ENCODE results near the gene SMCP. TPM values are rescaled to one million over a fixed set of nuclear protein-coding genes. Genes with fewer than 3 reads are reported as not detected.

SMCP gene
- total RNA-seq, 1 donor from 2014 or later, result not detected

DNA sequence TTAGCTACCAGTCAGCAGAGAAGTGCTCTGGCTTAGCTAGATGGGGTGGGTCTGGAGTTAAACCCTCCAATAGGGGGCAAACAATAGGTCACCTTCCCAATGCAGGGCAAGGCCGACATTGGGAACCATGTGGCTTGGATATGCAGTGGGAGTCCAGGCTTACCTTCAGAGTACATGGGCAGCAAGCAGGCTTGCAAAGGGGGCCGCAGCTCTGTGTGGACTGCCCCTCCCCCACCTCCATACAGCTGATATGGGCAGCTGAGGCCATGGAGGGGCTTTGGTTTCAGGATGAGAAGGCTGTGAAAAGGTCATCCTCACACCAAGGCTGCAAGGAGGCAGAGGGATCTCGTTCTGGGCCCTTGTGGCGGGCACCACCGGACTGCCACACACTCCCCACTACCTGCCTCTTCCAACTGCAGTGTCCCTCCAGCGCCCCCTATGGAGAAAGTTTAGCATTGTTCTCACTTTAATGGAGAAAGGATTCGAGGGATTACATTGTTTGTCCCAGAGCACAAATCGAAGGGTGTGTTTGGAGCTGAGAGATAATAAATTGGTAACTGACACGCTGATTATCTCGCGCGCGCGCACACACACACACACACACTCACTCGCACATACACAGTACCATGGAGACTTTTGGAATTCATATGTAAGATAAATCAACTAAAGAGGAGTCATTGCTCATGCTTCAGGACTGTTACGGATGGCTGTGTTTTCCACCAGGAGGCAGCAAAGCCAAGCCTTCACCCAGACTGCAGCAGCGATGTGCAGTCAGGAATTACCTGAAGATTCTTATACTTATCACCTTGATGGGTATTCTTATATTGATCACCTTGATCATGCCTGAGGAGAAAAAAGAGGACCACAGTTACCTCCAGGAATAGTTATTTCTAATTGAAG is 7.0 kb upstream of the SMCP start:
- DNase-seq (ENCODE audit: low read depth), result peak; percentile 8
- no peak overlapping the region for H3K9ac ChIP-seq (ENCODE audit: low read length)
- H3K9me3 ChIP-seq (ENCODE audit: insufficient read depth, low read depth, low read length), result no peaks in the 10 kb centered on the region
- H3K27me3 ChIP-seq (ENCODE audit: insufficient read depth, low read length), result peaks cover 3% of the 10 kb centered on the region
- no peaks in the 10 kb centered on the region for H3K79me2 ChIP-seq (ENCODE audit: insufficient read depth, low read length)
- H4K20me1 ChIP-seq (ENCODE audit: insufficient read depth, low read length), result no peaks in the 10 kb centered on the region
- H3K4me1 ChIP-seq (ENCODE audit: insufficient read depth, low read length), result no peaks in the 10 kb centered on the region
- peaks cover 4% of the 10 kb centered on the region for H3K27me3 Mint-ChIP-seq (ENCODE audit: low read depth, unreplicated experiment)
- no peaks in the 10 kb centered on the region for H3K4me1 Mint-ChIP-seq (ENCODE audit: low read depth, unreplicated experiment)
- H3K4me3 ChIP-seq (ENCODE audit: insufficient read depth, low read depth, low read length), result no peak overlapping the region
- no peak overlapping the region for H3K27ac ChIP-seq (ENCODE audit: low read depth, low read length)
- TF ChIP-seq, protein P1, sequence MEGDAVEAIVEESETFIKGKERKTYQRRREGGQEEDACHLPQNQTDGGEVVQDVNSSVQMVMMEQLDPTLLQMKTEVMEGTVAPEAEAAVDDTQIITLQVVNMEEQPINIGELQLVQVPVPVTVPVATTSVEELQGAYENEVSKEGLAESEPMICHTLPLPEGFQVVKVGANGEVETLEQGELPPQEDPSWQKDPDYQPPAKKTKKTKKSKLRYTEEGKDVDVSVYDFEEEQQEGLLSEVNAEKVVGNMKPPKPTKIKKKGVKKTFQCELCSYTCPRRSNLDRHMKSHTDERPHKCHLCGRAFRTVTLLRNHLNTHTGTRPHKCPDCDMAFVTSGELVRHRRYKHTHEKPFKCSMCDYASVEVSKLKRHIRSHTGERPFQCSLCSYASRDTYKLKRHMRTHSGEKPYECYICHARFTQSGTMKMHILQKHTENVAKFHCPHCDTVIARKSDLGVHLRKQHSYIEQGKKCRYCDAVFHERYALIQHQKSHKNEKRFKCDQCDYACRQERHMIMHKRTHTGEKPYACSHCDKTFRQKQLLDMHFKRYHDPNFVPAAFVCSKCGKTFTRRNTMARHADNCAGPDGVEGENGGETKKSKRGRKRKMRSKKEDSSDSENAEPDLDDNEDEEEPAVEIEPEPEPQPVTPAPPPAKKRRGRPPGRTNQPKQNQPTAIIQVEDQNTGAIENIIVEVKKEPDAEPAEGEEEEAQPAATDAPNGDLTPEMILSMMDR (IDR thresholded peaks at IDR 0.05; ENCODE audit: insufficient read depth, low read depth, low read length), result peak; percentile 31
- no peak for TF ChIP-seq EZH2 (IDR thresholded peaks at IDR 0.05; ENCODE audit: insufficient read depth, low read length)
- H3K36me3 ChIP-seq (ENCODE audit: insufficient read depth, low read length), result no peaks in the 10 kb centered on the region
- no peak overlapping the region for H3K27ac Mint-ChIP-seq (ENCODE audit: unreplicated experiment)
- H3K4me2 ChIP-seq (ENCODE audit: low read length), result no peak overlapping the region
- FAIRE-seq, result no peak
- no peaks in the 10 kb centered on the region for H3K9me3 Mint-ChIP-seq (ENCODE audit: unreplicated experiment)
- H2AFZ ChIP-seq (ENCODE audit: low read depth, low read length), result no peak overlapping the region
- H3K36me3 Mint-ChIP-seq (ENCODE audit: low read depth, unreplicated experiment), result no peaks in the 10 kb centered on the region
- no peak overlapping the region for H3K4me3 Mint-ChIP-seq (ENCODE audit: unreplicated experiment)

DNA sequence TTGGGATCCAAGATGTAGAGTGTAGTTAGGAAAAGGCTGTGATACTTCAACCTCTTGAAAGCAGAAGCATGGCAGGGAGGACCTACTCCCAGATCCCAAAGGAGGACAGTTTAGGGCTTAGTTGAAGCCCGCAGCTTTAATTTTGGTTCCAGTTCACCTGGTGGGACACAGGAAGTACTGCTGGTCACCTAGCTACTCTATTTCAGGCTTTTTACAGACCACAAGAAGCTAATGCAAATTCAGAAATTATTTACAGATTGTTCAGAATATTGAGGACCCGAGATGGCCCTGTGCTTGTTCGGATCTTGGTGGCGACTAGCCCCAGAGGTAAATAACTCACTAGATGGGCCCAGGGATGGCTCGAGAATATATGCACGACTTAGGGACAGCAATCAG is 6.4 kb upstream of the SMCP start:
- H3K4me2 ChIP-seq (ENCODE audit: low read length), result no peak overlapping the region
- peaks cover 6% of the 10 kb centered on the region for H3K27me3 Mint-ChIP-seq (ENCODE audit: low read depth, unreplicated experiment)
- H3K36me3 ChIP-seq (ENCODE audit: insufficient read depth, low read length), result no peaks in the 10 kb centered on the region
- H3K9me3 Mint-ChIP-seq (ENCODE audit: unreplicated experiment), result no peaks in the 10 kb centered on the region
- H3K27me3 ChIP-seq (ENCODE audit: insufficient read depth, low read length), result peaks cover 3% of the 10 kb centered on the region
- no peak overlapping the region for H3K9ac ChIP-seq (ENCODE audit: low read length)
- DNase-seq (ENCODE audit: low read depth) (no peak), FAIRE-seq (no peak)
- H3K4me3 Mint-ChIP-seq (ENCODE audit: unreplicated experiment), result no peak overlapping the region
- H3K9me3 ChIP-seq (ENCODE audit: insufficient read depth, low read depth, low read length), result no peaks in the 10 kb centered on the region
- no peak overlapping the region for H3K27ac Mint-ChIP-seq (ENCODE audit: unreplicated experiment)
- H3K79me2 ChIP-seq (ENCODE audit: insufficient read depth, low read length), result no peaks in the 10 kb centered on the region
- no peaks in the 10 kb centered on the region for H3K4me1 Mint-ChIP-seq (ENCODE audit: low read depth, unreplicated experiment)
- H3K27ac ChIP-seq (ENCODE audit: low read depth, low read length), result no peak overlapping the region
- H3K4me3 ChIP-seq (ENCODE audit: insufficient read depth, low read depth, low read length), result no peak overlapping the region
- no peak for TF ChIP-seq EZH2 (IDR thresholded peaks at IDR 0.05; ENCODE audit: insufficient read depth, low read length)
- TF ChIP-seq, protein P1 (IDR thresholded peaks at IDR 0.05; ENCODE audit: insufficient read depth, low read depth, low read length), result no peak
- no peaks in the 10 kb centered on the region for H3K36me3 Mint-ChIP-seq (ENCODE audit: low read depth, unreplicated experiment)
- H4K20me1 ChIP-seq (ENCODE audit: insufficient read depth, low read length), result no peaks in the 10 kb centered on the region
- H2AFZ ChIP-seq (ENCODE audit: low read depth, low read length), result no peak overlapping the region
- no peaks in the 10 kb centered on the region for H3K4me1 ChIP-seq (ENCODE audit: insufficient read depth, low read length)

GRCh38 chr1:152873495-152873894 is 4.6 kb upstream of the SMCP start:
- Histone ChIP-seq H3K36me3 (ENCODE audit: insufficient read depth, low read length) (no peaks in the 10 kb centered on the region), H3K79me2 (ENCODE audit: insufficient read depth, low read length) (no peaks in the 10 kb centered on the region), H3K27me3 (ENCODE audit: insufficient read depth, low read length) (no peaks in the 10 kb centered on the region), H3K9me3 (ENCODE audit: insufficient read depth, low read depth, low read length) (no peaks in the 10 kb centered on the region), H3K27ac (ENCODE audit: low read depth, low read length) (no peak overlapping the region), H2AFZ (ENCODE audit: low read depth, low read length) (no peak overlapping the region), H3K4me1 (ENCODE audit: insufficient read depth, low read length) (no peaks in the 10 kb centered on the region), H3K9ac (ENCODE audit: low read length) (no peak overlapping the region), H3K4me3 (ENCODE audit: insufficient read depth, low read depth, low read length) (no peak overlapping the region), H4K20me1 (ENCODE audit: insufficient read depth, low read length) (no peaks in the 10 kb centered on the region), H3K4me2 (ENCODE audit: low read length) (no peak overlapping the region)
- no peaks in the 10 kb centered on the region for H3K36me3 Mint-ChIP-seq (ENCODE audit: low read depth, unreplicated experiment)
- DNase-seq (ENCODE audit: low read depth) (peak; percentile 36), FAIRE-seq (no peak)
- H3K27me3 Mint-ChIP-seq (ENCODE audit: low read depth, unreplicated experiment), result peaks cover 6% of the 10 kb centered on the region
- no peaks in the 10 kb centered on the region for H3K9me3 Mint-ChIP-seq (ENCODE audit: unreplicated experiment)
- no peak overlapping the region for H3K27ac Mint-ChIP-seq (ENCODE audit: unreplicated experiment)
- no peak for TF ChIP-seq EZH2 (IDR thresholded peaks at IDR 0.05; ENCODE audit: insufficient read depth, low read length)
- TF ChIP-seq, protein P1 (IDR thresholded peaks at IDR 0.05; ENCODE audit: insufficient read depth, low read depth, low read length), result no peak
- H3K4me3 Mint-ChIP-seq (ENCODE audit: unreplicated experiment), result no peak overlapping the region
- H3K4me1 Mint-ChIP-seq (ENCODE audit: low read depth, unreplicated experiment), result no peaks in the 10 kb centered on the region

All from astrocyte (in vitro differentiated cells and primary cell).